Measurements from ENCODE around the gene C11orf52. TPM values are rescaled to one million over a fixed set of nuclear protein-coding genes. Genes with fewer than 3 reads are reported as not detected.

C11orf52 gene
- total and polyA plus RNA-seq, 2 of the 8 experiments (the other 6 are each of a cell fraction or from before 2014, with no cell fraction given), result 1.7 to 2.7 TPM

DNA sequence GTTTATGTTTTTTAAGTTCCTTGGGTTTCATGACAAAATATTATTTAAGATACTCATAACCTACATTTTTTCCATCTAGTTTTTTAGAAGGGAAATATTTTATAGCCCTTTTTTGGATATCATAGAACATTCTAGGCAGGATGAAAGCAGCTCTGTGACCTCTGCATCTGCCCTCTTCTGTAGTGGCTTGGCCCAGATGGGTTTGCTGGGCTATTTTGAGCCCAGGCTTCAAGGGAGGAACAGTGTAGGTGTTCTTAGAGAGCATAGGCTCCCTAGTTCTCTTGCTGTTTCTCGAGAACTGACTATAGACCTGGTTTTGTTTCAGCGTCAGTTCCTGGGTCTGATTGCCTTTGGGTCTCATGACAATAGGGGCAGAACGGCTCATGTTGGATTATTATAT, 50.6 kb downstream of the C11orf52 start (continued):
- TF ChIP-seq, protein P1, sequence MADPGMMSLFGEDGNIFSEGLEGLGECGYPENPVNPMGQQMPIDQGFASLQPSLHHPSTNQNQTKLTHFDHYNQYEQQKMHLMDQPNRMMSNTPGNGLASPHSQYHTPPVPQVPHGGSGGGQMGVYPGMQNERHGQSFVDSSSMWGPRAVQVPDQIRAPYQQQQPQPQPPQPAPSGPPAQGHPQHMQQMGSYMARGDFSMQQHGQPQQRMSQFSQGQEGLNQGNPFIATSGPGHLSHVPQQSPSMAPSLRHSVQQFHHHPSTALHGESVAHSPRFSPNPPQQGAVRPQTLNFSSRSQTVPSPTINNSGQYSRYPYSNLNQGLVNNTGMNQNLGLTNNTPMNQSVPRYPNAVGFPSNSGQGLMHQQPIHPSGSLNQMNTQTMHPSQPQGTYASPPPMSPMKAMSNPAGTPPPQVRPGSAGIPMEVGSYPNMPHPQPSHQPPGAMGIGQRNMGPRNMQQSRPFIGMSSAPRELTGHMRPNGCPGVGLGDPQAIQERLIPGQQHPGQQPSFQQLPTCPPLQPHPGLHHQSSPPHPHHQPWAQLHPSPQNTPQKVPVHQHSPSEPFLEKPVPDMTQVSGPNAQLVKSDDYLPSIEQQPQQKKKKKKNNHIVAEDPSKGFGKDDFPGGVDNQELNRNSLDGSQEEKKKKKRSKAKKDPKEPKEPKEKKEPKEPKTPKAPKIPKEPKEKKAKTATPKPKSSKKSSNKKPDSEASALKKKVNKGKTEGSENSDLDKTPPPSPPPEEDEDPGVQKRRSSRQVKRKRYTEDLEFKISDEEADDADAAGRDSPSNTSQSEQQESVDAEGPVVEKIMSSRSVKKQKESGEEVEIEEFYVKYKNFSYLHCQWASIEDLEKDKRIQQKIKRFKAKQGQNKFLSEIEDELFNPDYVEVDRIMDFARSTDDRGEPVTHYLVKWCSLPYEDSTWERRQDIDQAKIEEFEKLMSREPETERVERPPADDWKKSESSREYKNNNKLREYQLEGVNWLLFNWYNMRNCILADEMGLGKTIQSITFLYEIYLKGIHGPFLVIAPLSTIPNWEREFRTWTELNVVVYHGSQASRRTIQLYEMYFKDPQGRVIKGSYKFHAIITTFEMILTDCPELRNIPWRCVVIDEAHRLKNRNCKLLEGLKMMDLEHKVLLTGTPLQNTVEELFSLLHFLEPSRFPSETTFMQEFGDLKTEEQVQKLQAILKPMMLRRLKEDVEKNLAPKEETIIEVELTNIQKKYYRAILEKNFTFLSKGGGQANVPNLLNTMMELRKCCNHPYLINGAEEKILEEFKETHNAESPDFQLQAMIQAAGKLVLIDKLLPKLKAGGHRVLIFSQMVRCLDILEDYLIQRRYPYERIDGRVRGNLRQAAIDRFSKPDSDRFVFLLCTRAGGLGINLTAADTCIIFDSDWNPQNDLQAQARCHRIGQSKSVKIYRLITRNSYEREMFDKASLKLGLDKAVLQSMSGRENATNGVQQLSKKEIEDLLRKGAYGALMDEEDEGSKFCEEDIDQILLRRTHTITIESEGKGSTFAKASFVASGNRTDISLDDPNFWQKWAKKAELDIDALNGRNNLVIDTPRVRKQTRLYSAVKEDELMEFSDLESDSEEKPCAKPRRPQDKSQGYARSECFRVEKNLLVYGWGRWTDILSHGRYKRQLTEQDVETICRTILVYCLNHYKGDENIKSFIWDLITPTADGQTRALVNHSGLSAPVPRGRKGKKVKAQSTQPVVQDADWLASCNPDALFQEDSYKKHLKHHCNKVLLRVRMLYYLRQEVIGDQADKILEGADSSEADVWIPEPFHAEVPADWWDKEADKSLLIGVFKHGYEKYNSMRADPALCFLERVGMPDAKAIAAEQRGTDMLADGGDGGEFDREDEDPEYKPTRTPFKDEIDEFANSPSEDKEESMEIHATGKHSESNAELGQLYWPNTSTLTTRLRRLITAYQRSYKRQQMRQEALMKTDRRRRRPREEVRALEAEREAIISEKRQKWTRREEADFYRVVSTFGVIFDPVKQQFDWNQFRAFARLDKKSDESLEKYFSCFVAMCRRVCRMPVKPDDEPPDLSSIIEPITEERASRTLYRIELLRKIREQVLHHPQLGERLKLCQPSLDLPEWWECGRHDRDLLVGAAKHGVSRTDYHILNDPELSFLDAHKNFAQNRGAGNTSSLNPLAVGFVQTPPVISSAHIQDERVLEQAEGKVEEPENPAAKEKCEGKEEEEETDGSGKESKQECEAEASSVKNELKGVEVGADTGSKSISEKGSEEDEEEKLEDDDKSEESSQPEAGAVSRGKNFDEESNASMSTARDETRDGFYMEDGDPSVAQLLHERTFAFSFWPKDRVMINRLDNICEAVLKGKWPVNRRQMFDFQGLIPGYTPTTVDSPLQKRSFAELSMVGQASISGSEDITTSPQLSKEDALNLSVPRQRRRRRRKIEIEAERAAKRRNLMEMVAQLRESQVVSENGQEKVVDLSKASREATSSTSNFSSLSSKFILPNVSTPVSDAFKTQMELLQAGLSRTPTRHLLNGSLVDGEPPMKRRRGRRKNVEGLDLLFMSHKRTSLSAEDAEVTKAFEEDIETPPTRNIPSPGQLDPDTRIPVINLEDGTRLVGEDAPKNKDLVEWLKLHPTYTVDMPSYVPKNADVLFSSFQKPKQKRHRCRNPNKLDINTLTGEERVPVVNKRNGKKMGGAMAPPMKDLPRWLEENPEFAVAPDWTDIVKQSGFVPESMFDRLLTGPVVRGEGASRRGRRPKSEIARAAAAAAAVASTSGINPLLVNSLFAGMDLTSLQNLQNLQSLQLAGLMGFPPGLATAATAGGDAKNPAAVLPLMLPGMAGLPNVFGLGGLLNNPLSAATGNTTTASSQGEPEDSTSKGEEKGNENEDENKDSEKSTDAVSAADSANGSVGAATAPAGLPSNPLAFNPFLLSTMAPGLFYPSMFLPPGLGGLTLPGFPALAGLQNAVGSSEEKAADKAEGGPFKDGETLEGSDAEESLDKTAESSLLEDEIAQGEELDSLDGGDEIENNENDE (IDR thresholded peaks at IDR 0.05; ENCODE audit: insufficient replicate concordance, low read length), result no peak
- TF ChIP-seq SP1 (IDR thresholded peaks at IDR 0.05; ENCODE audit: low read depth, low read length) (no peak), EP300 (IDR thresholded peaks at IDR 0.05; ENCODE audit: borderline replicate concordance in 1 of 2, low read depth in 2 of 2, low read length in 2 of 2) (no peak), SIN3A (conservative IDR thresholded peaks at IDR 0.05 in 1 of 2, IDR thresholded peaks at IDR 0.05 in 1 of 2; ENCODE audit: low read depth in 1 of 2, low read length in 2 of 2) (no peak), RBBP5 (IDR thresholded peaks at IDR 0.05; ENCODE audit: borderline replicate concordance, low read depth, low read length) (no peak), KDM4A (IDR thresholded peaks at IDR 0.05; ENCODE audit: low read depth, low read length, severe bottlenecking) (no peak)
